Muscle of leg (tissue), 11 donors: ENCODE measurements around the gene FAM163B. TPM values are rescaled to one million over a fixed set of nuclear protein-coding genes. Genes with fewer than 3 reads are reported as not detected.

ENCODE experiments used
- DNase-seq: peaks from one replicate; pipeline ENCODE4 v3.0.0; 2013
- H3K27ac ChIP-seq: one replicate; pipeline ENCODE4 v1.5.1; 2013; ENCODE audit warnings: mild to moderate bottlenecking, low read length, control low read depth
- H3K27me3 ChIP-seq: one replicate; pipeline ENCODE4 v1.6.1; 2013; ENCODE audit warnings: low read length; ENCODE audit not compliant: control insufficient read depth, insufficient read depth
- H3K36me3 ChIP-seq: one replicate; pipeline ENCODE4 v1.6.1; 2013; ENCODE audit warnings: low read length; ENCODE audit not compliant: control insufficient read depth, insufficient read depth
- H3K4me1 ChIP-seq: one replicate; pipeline ENCODE4 v1.6.1; 2013; ENCODE audit warnings: low read length; ENCODE audit not compliant: control insufficient read depth, insufficient read depth
- H3K4me3 ChIP-seq: one replicate; pipeline ENCODE4 v1.5.1; 2013; ENCODE audit warnings: low read length, control low read depth
- H3K9me3 ChIP-seq: replicated peaks from 2 replicates; pipeline ENCODE4 v1.6.1; 2013; ENCODE audit warnings: low read depth, low read length; ENCODE audit not compliant: control insufficient read depth
- WGBS: methylation state at CpG from one replicate; pipeline ENCODE4 v1.1.5; 2013; ENCODE audit warnings: missing lambda C conversion rate; ENCODE audit not compliant: insufficient coverage; 5-methylcytosine and 5-hydroxymethylcytosine counted together
- polyA plus RNA-seq, 8 donors: library from polyadenylated mRNA; unstranded; fragments of 120-200 nt; gene quantifications; one replicate each; pipeline versions ENCODE4 v1.2.1 to v1.2.3, GENCODE V29; 2013; ENCODE audit warnings: inconsistent platforms in 1 of 8, low replicate concordance in 1 of 8; ENCODE audit not compliant: insufficient read length in 8 of 8, insufficient read depth in 1 of 8
- total RNA-seq: library from RNA; stranded (reverse); fragments of 120-200 nt; gene quantifications from one replicate; pipeline ENCODE4 v1.2.4, GENCODE V29; 2013

Gene FAM163B
- total and polyA plus RNA-seq, 9 donors = 0.13 to 0.36 (median 0.18) TPM; not detected in 6

- Histone ChIP-seq H3K9me3 (no peaks in the 10 kb centered on the region), H3K4me1 (peaks cover 14% of the 10 kb centered on the region), H3K36me3 (no peaks in the 10 kb centered on the region), H3K27ac (no peak overlapping the region), H3K4me3 (no peak overlapping the region), H3K27me3 (peaks cover 22% of the 10 kb centered on the region)
- DNase-seq = no peak
- WGBS = 85% methylated on average over 7 of the region's 7 CpGs
Observed at GRCh38 chr9:133640160-133640559, 31.0 kb upstream of the FAM163B start.

- peaks cover 26% of the 10 kb centered on the region for H3K27me3 ChIP-seq
- peaks cover 19% of the 10 kb centered on the region for H3K4me1 ChIP-seq
- H3K9me3 ChIP-seq = no peaks in the 10 kb centered on the region
- DNase-seq = no peak
- H3K36me3 ChIP-seq = no peaks in the 10 kb centered on the region
- 87% methylated on average over 8 of the region's 8 CpGs for WGBS
- H3K4me3 ChIP-seq = no peak overlapping the region
- H3K27ac ChIP-seq = no peak overlapping the region
Observed at GRCh38 chr9:133639613-133640012, 30.4 kb upstream of the FAM163B start.

- peaks cover 26% of the 10 kb centered on the region for H3K27me3 ChIP-seq
- no peaks in the 10 kb centered on the region for H3K9me3 ChIP-seq
- H3K4me3 ChIP-seq = no peak overlapping the region
- DNase-seq = no peak
- H3K36me3 ChIP-seq = no peaks in the 10 kb centered on the region
- 86% methylated on average over 7 of the region's 8 CpGs for WGBS
- H3K4me1 ChIP-seq = peaks cover 28% of the 10 kb centered on the region
- no peak overlapping the region for H3K27ac ChIP-seq
Observed at GRCh38 chr9:133638711-133639110, 29.5 kb upstream of the FAM163B start.

GRCh38 chr9:133638076-133638475, 28.9 kb upstream of the FAM163B start:
- WGBS = 33% methylated on average over 5 of the region's 8 CpGs
- H3K4me3 ChIP-seq = no peak overlapping the region
- no peaks in the 10 kb centered on the region for H3K9me3 ChIP-seq
- no peaks in the 10 kb centered on the region for H3K36me3 ChIP-seq
- no peak overlapping the region for H3K27ac ChIP-seq
- no peak for DNase-seq
- peaks cover 27% of the 10 kb centered on the region for H3K27me3 ChIP-seq
- H3K4me1 ChIP-seq = peaks cover 34% of the 10 kb centered on the region

GRCh38 chr9:133637451-133638055, 28.4 kb upstream of the FAM163B start:
- Histone ChIP-seq H3K4me1 (peaks cover 34% of the 10 kb centered on the region), H3K36me3 (no peaks in the 10 kb centered on the region), H3K4me3 (no peak overlapping the region), H3K27ac (no peak overlapping the region), H3K9me3 (no peaks in the 10 kb centered on the region), H3K27me3 (peaks cover 29% of the 10 kb centered on the region)
- WGBS = 39% methylated on average over 11 of the region's 12 CpGs
- no peak for DNase-seq

GRCh38 chr9:133636902-133637301, 27.7 kb upstream of the FAM163B start:
- Histone ChIP-seq H3K27me3 (peaks cover 27% of the 10 kb centered on the region), H3K36me3 (no peaks in the 10 kb centered on the region), H3K4me3 (no peak overlapping the region), H3K4me1 (peaks cover 34% of the 10 kb centered on the region), H3K27ac (no peak overlapping the region), H3K9me3 (no peaks in the 10 kb centered on the region)
- no peak for DNase-seq
- WGBS = 90% methylated on average over 8 of the region's 12 CpGs

- Histone ChIP-seq H3K36me3 (no peaks in the 10 kb centered on the region), H3K4me3 (no peak within 1 kb of the TSS), H3K9me3 (no peaks in the 10 kb centered on the region), H3K27ac (no peak within 1 kb of the TSS), H3K4me1 (peaks cover 32% of the 10 kb centered on the region), H3K27me3 (peaks cover 27% of the 10 kb centered on the region)
- WGBS = 79% methylated on average over 18 of the region's 24 CpGs
- DNase-seq = no peak
Observed at GRCh38 chr9:133635533-133636531, 26.6 kb upstream of the FAM163B start, which contains the start of gene DBH. Gene DBH (plus strand): TSS chr9:133636363. CDS start chr9:133636372, 9 bp downstream.

- 67% methylated on average over 5 of the region's 6 CpGs for WGBS
- no peak for DNase-seq
- Histone ChIP-seq H3K36me3 (no peaks in the 10 kb centered on the region), H3K27me3 (peaks cover 27% of the 10 kb centered on the region), H3K4me1 (peaks cover 32% of the 10 kb centered on the region), H3K4me3 (no peak overlapping the region), H3K27ac (no peak overlapping the region), H3K9me3 (no peaks in the 10 kb centered on the region)
Observed at GRCh38 chr9:133635098-133635497, 25.9 kb upstream of the FAM163B start.

- Histone ChIP-seq H3K27me3 (peaks cover 24% of the 10 kb centered on the region), H3K36me3 (no peaks in the 10 kb centered on the region), H3K4me3 (no peak overlapping the region), H3K4me1 (peaks cover 32% of the 10 kb centered on the region), H3K9me3 (no peaks in the 10 kb centered on the region), H3K27ac (no peak overlapping the region)
- 20% methylated on average over 21 of the region's 24 CpGs for WGBS
- DNase-seq = no peak
Observed at GRCh38 chr9:133634081-133634691, 25.0 kb upstream of the FAM163B start.

- Histone ChIP-seq H3K4me1 (peaks cover 29% of the 10 kb centered on the region), H3K27ac (no peak overlapping the region), H3K36me3 (no peaks in the 10 kb centered on the region), H3K27me3 (peaks cover 24% of the 10 kb centered on the region), H3K4me3 (no peak overlapping the region), H3K9me3 (no peaks in the 10 kb centered on the region)
- no peak for DNase-seq
- WGBS = 33% methylated on average over 7 of the region's 8 CpGs
Observed at GRCh38 chr9:133633681-133634080, 24.5 kb upstream of the FAM163B start.
